Measurements from ENCODE around the gene CDON.
"Not testable (repeated sequence)": the region's sequence is repeated elsewhere in the genome, so short reads cannot be mapped to it uniquely, and the experiment has no call there.

CDON gene

DNA sequence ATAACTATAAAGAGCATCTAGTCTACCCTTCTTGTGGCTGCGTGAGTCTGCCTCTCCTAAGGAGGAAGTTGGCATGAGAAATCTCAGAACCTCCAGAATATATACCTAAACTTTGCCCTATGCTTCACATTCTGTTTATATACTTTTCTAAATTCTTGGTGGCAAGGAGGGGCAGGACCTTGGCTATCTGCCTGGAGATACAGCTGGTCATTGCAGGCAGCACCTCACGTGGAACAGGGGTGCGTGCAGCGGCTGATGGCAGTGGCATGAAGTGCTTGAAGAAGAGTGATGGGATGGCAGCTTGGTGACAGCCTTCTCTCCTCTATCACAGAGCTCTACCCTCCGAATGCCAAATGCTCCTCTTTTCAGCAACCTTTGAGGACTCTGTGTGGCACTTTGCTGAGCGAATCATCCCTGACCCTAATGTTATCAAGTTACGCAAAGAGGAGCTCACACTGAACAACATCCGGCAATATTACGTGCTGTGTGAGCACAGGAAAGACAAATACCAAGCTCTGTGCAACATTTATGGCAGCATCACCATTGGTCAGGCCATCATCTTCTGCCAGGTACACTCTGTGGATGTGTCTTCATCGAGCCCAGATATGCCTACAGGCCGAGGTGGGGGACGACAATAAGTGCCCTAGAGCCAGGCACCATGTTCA lies 145.9 kb downstream of the CDON start:
- ATAC-seq (replicated peaks): no peak
- Mint-ChIP-seq H3K9me3 (no peaks in the 10 kb centered on the region), H3K27ac (no peak overlapping the region), H3K36me3 (ENCODE audit: insufficient read depth) (no peaks in the 10 kb centered on the region), H3K4me1 (ENCODE audit: low read depth in 2 of 2) (no peaks in the 10 kb centered on the region), H3K4me3 (no peak overlapping the region), H3K27me3 (peaks cover 50 to 57% of the 10 kb centered on the region in 2 donors)
- no peak for DNase-seq

DNA sequence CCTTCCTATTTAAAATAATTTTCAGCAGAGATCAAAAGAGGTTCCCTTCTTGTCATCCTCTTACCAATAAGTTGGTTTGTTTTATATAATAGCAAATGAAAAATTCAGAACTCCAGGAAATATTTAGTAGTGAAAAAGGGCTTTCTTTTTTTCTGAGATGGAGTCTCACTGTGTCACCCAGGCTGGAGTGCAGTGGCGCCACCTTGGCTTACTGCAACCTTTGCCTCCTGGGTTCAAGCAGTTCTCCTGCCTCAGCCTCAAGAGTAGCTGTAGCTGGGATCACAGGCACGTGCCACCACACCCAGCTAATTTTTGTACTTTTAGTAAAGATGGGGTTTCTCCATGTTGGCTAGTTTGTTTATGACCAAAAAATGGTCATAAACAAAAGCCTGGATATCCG lies 148.1 kb downstream of the CDON start:
- not testable (repeated sequence) for H3K36me3 Mint-ChIP-seq (ENCODE audit: insufficient read depth); H3K9me3 Mint-ChIP-seq; H3K4me1 Mint-ChIP-seq (ENCODE audit: low read depth in 2 of 2); H3K27ac Mint-ChIP-seq; H3K4me3 Mint-ChIP-seq; DNase-seq; ATAC-seq (replicated peaks)
- H3K27me3 Mint-ChIP-seq: peaks cover 55 to 64% of the 10 kb centered on the region in 2 donors

DNA sequence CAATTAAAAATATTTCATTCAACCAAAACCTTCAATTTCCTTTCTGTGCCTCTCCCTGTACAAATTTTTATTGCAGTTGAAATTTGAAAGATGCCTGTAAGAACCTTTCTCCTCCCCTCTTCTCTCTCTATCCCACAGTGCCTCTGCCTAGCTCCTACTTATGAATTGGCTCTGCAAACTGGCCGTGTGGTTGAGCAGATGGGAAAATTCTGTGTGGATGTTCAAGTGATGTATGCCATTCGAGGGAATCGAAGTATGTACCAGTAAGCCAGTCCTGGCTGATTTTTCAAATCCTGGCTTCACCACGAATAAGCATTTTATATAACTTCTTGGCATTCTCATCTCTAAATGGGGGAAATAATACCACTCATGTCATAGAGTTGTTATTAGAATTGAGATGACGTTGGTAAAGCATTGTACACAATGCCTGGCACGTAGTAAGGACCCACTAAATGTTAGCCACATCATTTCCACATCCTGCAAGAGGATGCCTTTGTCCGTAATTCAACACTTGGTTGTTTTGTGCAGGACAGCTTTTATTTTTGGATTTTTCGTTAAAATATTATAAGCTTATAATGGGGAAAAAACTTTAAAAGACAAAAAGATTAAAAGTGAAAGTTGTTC lies 152.3 kb downstream of the CDON start:
- ATAC-seq (replicated peaks): no peak
- DNase-seq: no peak
- Mint-ChIP-seq H3K4me1 (ENCODE audit: low read depth in 2 of 2) (no peaks in the 10 kb centered on the region), H3K36me3 (ENCODE audit: insufficient read depth) (no peaks in the 10 kb centered on the region), H3K27ac (no peak overlapping the region), H3K4me3 (no peak overlapping the region), H3K27me3 (peaks cover 38 to 55% of the 10 kb centered on the region in 2 donors), H3K9me3 (no peaks in the 10 kb centered on the region)
